Muscle of back (tissue), 11 donors: ENCODE results near the gene GGTLC3. TPM values are rescaled to one million over a fixed set of nuclear protein-coding genes. Genes with fewer than 3 reads are reported as not detected.
A peak's percentile ranks its signal among the peaks of the same experiment; 100 is the strongest.
"Not testable (repeated sequence)": the region's sequence is repeated elsewhere in the genome, so short reads cannot be mapped to it uniquely, and the experiment has no call there.

ENCODE experiments used
- DNase-seq, 3 donors: peaks; one replicate each; pipeline versions ENCODE4 v3.0.0 to v3.0.0-alpha.2; 2013
- polyA plus RNA-seq, 10 donors: library from polyadenylated mRNA; unstranded; fragments of 120-200 nt; gene quantifications; one replicate each; pipeline ENCODE4 v1.2.1, GENCODE V29; 2013; ENCODE audit not compliant: insufficient read length in 10 of 10

Gene GGTLC3
- polyA plus RNA-seq, 10 donors, result 0.36 TPM; not detected in 9

- not testable (repeated sequence) for DNase-seq
Measured at GRCh38 chr22:18522762-18523161, 4.8 kb upstream of the GGTLC3 start.

GRCh38 chr22:18513454-18513853 is 4.5 kb downstream of the GGTLC3 start:
- DNase-seq, result not testable (repeated sequence)

GRCh38 chr22:18512378-18512777 is 5.6 kb downstream of the GGTLC3 start:
- DNase-seq, result not testable (repeated sequence)

- peak in 1 of 3 donors; percentile 0 for DNase-seq
Measured at GRCh38 chr22:18511327-18511726, 6.6 kb downstream of the GGTLC3 start.

GRCh38 chr22:18496227-18496626 is 21.7 kb downstream of the GGTLC3 start:
- not testable (repeated sequence) for DNase-seq

Other genes starting within 250 kb of the GGTLC3 start
- 1 to 10 TPM in 3 of 10 donors, not detected in 7; 1.1 TPM for gene TMEM191B, start 9.6 kb upstream of the GGTLC3 start, polyA plus RNA-seq
- gene RIMBP3, start 93.8 kb upstream of the GGTLC3 start, polyA plus RNA-seq, result under 1 TPM; 0.17 to 0.49 (median 0.25) TPM